H1 (cell line): ENCODE results near the gene OR10G7.

ENCODE experiments used
- CHD2 ChIP-seq: IDR thresholded peaks from 2 replicates; pipeline ENCODE4 v1.6.1; 2012; ENCODE audit warnings: low read length, improper control_type of control experiment
- POU5F1 ChIP-seq: IDR thresholded peaks from 2 replicates; pipeline ENCODE4 v1.6.1; 2011; ENCODE audit warnings: low read depth, mild to moderate bottlenecking, low read length, moderate library complexity
- RAD21 ChIP-seq, 2 experiments: IDR thresholded peaks in 1 of 2; conservative IDR thresholded peaks in 1 of 2; 2 replicates each; pipeline ENCODE4 v1.6.1; 2011; ENCODE audit warnings: low read depth in 2 of 2, low read length in 2 of 2, improper control_type of control experiment in 1 of 2, inconsistent platforms in 1 of 2, mild to moderate bottlenecking in 1 of 2, moderate library complexity in 1 of 2

DNA sequence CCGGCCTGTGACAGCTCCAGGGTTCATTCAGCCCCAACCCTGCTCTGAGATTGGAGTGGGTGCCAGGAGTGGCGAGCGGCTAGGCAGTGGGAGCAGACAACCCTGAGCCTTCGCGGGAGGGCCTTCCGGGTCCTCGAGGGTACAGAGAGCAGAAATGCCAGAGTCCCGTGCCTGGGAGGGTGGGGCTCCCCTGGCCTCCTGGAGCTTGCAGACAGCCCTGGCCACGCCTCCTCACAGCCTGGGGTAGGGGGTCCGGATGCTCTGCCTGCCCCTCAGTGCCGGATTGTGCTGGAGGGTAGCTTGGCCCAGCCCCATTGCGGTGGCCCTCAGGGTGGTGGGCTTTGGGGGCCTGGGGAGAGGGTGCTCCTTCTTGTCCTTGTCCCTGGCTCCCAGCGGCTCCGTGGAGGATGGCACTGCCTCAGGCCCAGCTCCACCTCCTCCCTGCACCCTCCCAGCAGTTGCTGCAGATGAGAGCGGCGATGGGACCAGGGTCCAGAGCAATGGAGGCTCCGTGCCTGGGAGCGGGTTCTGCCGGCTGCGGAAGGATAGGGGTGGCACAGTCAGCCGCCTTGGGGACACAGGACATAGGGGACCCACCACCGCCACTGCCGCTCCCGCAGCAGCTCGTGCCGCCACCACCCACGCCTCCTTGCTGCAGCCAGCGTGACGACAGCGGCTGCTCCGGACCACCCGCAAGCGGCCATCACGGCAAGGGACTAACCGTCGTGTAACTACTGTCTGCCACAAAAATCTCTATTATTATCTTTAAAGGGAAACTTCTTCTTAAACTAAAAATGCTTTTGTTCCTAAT lies 34.9 kb upstream of the OR10G7 start:
- TF ChIP-seq POU5F1 = no peak
- no peak for TF ChIP-seq CHD2
- TF ChIP-seq RAD21 (IDR thresholded peaks at IDR 0.05 in 1 of 2, conservative IDR thresholded peaks at IDR 0.05 in 1 of 2; ENCODE audit: low read depth in 2 of 2, low read length in 2 of 2) = no peak
